Fibroblast of lung (primary cell): ENCODE data around the gene SPNS3. TPM values are rescaled to one million over a fixed set of nuclear protein-coding genes. Genes with fewer than 3 reads are reported as not detected.

Experiments used
- DNase-seq, 2 donors: peaks; one replicate each; pipeline versions ENCODE4 v3.0.0 to v3.0.0-alpha.2; 2010; ENCODE audit warnings: low read depth in 2 of 2
- H2AFZ ChIP-seq: 2 replicates; pipeline ENCODE4 v1.5.1; 2012; ENCODE audit warnings: low read length, control low read depth, inconsistent platforms
- H3K27ac ChIP-seq: 2 replicates; pipeline ENCODE4 v1.5.1; 2011; ENCODE audit warnings: low read length, control low read depth; ENCODE audit not compliant: insufficient read depth
- H3K27me3 ChIP-seq: 2 replicates; pipeline ENCODE4 v1.5.1; 2011; ENCODE audit warnings: mild to moderate bottlenecking, low read length; ENCODE audit not compliant: control insufficient read depth, insufficient read depth
- H3K36me3 ChIP-seq: 2 replicates; pipeline ENCODE4 v1.5.1; 2011; ENCODE audit warnings: low read length; ENCODE audit not compliant: control insufficient read depth, insufficient read depth
- H3K4me1 ChIP-seq: 2 replicates; pipeline ENCODE4 v1.5.1; 2011; ENCODE audit warnings: low read length; ENCODE audit not compliant: control insufficient read depth, insufficient read depth; ENCODE audit errors: extremely low read depth
- H3K4me2 ChIP-seq: 2 replicates; pipeline ENCODE4 v1.5.1; 2011; ENCODE audit warnings: low read length, control low read depth; ENCODE audit not compliant: insufficient read depth; ENCODE audit errors: extremely low read depth
- H3K4me3 ChIP-seq, 4 experiments: fragments of 200-600 bp in 1 of 4; sonication (generic) in 1 of 4; replicated peaks in 1 of 4; 2 replicates each; pipeline ENCODE4 v1.5.1; 2011 to 2016; ENCODE audit warnings: low read length in 4 of 4, low read depth in 3 of 4, mild to moderate bottlenecking in 3 of 4, control low read depth in 2 of 4, inconsistent platforms in 1 of 4, mixed read lengths in 1 of 4; ENCODE audit not compliant: insufficient read depth in 1 of 4; ENCODE audit errors: control extremely low read depth in 1 of 4
- H3K79me2 ChIP-seq: 2 replicates; pipeline ENCODE4 v1.5.1; 2012; ENCODE audit warnings: mild to moderate bottlenecking, low read length, inconsistent platforms; ENCODE audit not compliant: control insufficient read depth, insufficient read depth
- H3K9ac ChIP-seq: 2 replicates; pipeline ENCODE4 v1.5.1; 2011; ENCODE audit warnings: mild to moderate bottlenecking, low read length, control low read depth; ENCODE audit not compliant: insufficient read depth
- H3K9me3 ChIP-seq: 2 replicates; pipeline ENCODE4 v1.5.1; 2012; ENCODE audit warnings: low read depth, low read length; ENCODE audit not compliant: control insufficient read depth, insufficient read depth
- H4K20me1 ChIP-seq: 2 replicates; pipeline ENCODE4 v1.5.1; 2011; ENCODE audit warnings: low read length; ENCODE audit not compliant: control insufficient read depth, insufficient read depth; ENCODE audit errors: extremely low read depth
- CTCF ChIP-seq, 2 donors: IDR thresholded peaks in 1 of 2; conservative IDR thresholded peaks in 1 of 2; 1 replicate in 1 of 2; 2 replicates in 1 of 2; pipeline ENCODE4 v1.5.1; 2011 to 2012; ENCODE audit warnings: low read length in 2 of 2, control low read depth in 1 of 2, inconsistent platforms in 1 of 2, low read depth in 1 of 2, mild to moderate bottlenecking in 1 of 2
- EZH2 ChIP-seq: IDR thresholded peaks from 2 replicates; pipeline ENCODE4 v1.5.1; 2012; ENCODE audit warnings: low read length, control low read depth, mild to moderate bottlenecking; ENCODE audit errors: missing control alignments
- polyA plus RNA-seq, 2 donors: library from polyadenylated mRNA; depleted of rRNA in 1 of 2; stranded (reverse) in 1 of 2; unstranded in 1 of 2; fragments of >200 nt; gene quantifications; 2 replicates each; pipeline ENCODE4 v1.2.1, GENCODE V29; 2011 to 2012; ENCODE audit warnings: missing spikeins in 1 of 2
- total RNA-seq: library from RNA; depleted of rRNA; stranded (reverse); fragments of >200 nt; gene quantifications from 2 replicates; pipeline ENCODE4 v1.2.1, GENCODE V29; 2014

The SPNS3 gene
- total and polyA plus RNA-seq, 2 donors (not counting 1 experiment from before 2014, with no cell fraction given), result not detected

DNA sequence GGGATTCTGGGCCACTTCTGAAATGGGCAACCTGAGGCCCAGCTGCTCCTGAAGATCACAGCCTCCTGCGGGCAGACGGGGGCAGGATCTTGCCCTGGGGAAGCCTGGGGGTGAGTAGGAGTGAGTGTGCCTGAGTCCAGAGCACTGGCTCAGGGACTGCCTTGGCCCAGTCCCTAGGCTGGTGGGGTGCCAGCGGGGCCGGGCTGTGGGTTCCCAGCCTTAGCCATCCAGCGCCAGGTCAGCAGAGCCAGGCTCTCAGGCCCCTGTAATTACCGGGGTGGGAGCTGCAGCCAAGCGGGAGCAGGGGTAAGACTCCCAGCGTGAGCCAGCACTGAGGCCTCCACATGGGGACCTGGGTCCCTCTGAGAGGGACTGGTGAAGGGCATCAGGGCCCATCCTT is 73.2 kb downstream of the SPNS3 start:
- H3K27ac ChIP-seq, result no peak overlapping the region
- H3K4me3 ChIP-seq, result no peak overlapping the region
- H3K36me3 ChIP-seq, result no peaks in the 10 kb centered on the region
- no peak for DNase-seq
- no peaks in the 10 kb centered on the region for H3K9me3 ChIP-seq
- H3K27me3 ChIP-seq, result peaks cover 2% of the 10 kb centered on the region
- no peaks in the 10 kb centered on the region for H3K79me2 ChIP-seq
- H2AFZ ChIP-seq, result no peak overlapping the region
- no peak overlapping the region for H3K4me2 ChIP-seq
- H4K20me1 ChIP-seq, result no peaks in the 10 kb centered on the region
- H3K9ac ChIP-seq, result no peak overlapping the region
- H3K4me1 ChIP-seq, result no peaks in the 10 kb centered on the region
- TF ChIP-seq CTCF (conservative IDR thresholded peaks at IDR 0.05 in 1 of 2, IDR thresholded peaks at IDR 0.05 in 1 of 2; ENCODE audit: low read depth in 1 of 2, low read length in 2 of 2), result no peak
- TF ChIP-seq EZH2, result no peak

- H4K20me1 ChIP-seq, result no peaks in the 10 kb centered on the region
- TF ChIP-seq EZH2, result no peak
- no peak for TF ChIP-seq CTCF (conservative IDR thresholded peaks at IDR 0.05 in 1 of 2, IDR thresholded peaks at IDR 0.05 in 1 of 2; ENCODE audit: low read depth in 1 of 2, low read length in 2 of 2)
- no peaks in the 10 kb centered on the region for H3K4me1 ChIP-seq
- no peak for DNase-seq
- H2AFZ ChIP-seq, result no peak overlapping the region
- no peaks in the 10 kb centered on the region for H3K9me3 ChIP-seq
- H3K4me3 ChIP-seq, result no peak overlapping the region
- no peaks in the 10 kb centered on the region for H3K79me2 ChIP-seq
- no peak overlapping the region for H3K9ac ChIP-seq
- no peak overlapping the region for H3K4me2 ChIP-seq
- no peaks in the 10 kb centered on the region for H3K36me3 ChIP-seq
- H3K27me3 ChIP-seq, result peaks cover under 1% of the 10 kb centered on the region
- no peak overlapping the region for H3K27ac ChIP-seq
Measured at GRCh38 chr17:4507361-4508111, 73.8 kb downstream of the SPNS3 start.

GRCh38 chr17:4508207-4508606 is 74.5 kb downstream of the SPNS3 start:
- H3K9me3 ChIP-seq, result no peaks in the 10 kb centered on the region
- H3K4me2 ChIP-seq, result no peak overlapping the region
- H3K27ac ChIP-seq, result no peak overlapping the region
- no peaks in the 10 kb centered on the region for H3K79me2 ChIP-seq
- no peak overlapping the region for H2AFZ ChIP-seq
- no peak for DNase-seq
- TF ChIP-seq CTCF (conservative IDR thresholded peaks at IDR 0.05 in 1 of 2, IDR thresholded peaks at IDR 0.05 in 1 of 2; ENCODE audit: low read depth in 1 of 2, low read length in 2 of 2) (no peak), EZH2 (no peak)
- no peaks in the 10 kb centered on the region for H3K4me1 ChIP-seq
- H3K27me3 ChIP-seq, result no peaks in the 10 kb centered on the region
- H3K9ac ChIP-seq, result no peak overlapping the region
- no peak overlapping the region for H3K4me3 ChIP-seq
- H4K20me1 ChIP-seq, result no peaks in the 10 kb centered on the region
- no peaks in the 10 kb centered on the region for H3K36me3 ChIP-seq
